IMR-90 (cell line): ENCODE data around the gene CBX5. TPM values are rescaled to one million over a fixed set of nuclear protein-coding genes. Genes with fewer than 3 reads are reported as not detected.

Source experiments
- ATAC-seq: fragments of 200-7000 bp; cut with Tn5 transposase; 2 replicates; pipeline ENCODE4 v1.9.1; 2020; ENCODE audit warnings: low read depth, mild to moderate bottlenecking, moderate library complexity
- BruUV-seq: library from RNA; stranded (reverse); fragments of 400-500 nt; replicated peaks from 2 replicates; lab custom pipeline; 2021; lab: Mats Ljungman, UMichigan
- CTCF ChIA-PET: fragments of 300-600 bp; formaldehyde crosslinking; extraction: SDS; loops from one replicate; lab custom pipeline; 2021; ENCODE audit warnings: antibody characterized with exemption; lab: Yijun Ruan, JAX
- POLR2A ChIA-PET: fragments of 300-600 bp; sonication (Branson Sonifier 250); formaldehyde crosslinking; loops from one replicate; lab custom pipeline; 2022; ENCODE audit warnings: antibody characterized with exemption; ENCODE audit not compliant: unreplicated experiment; lab: Charles Lee
- DNase-seq: peaks from one replicate; pipeline ENCODE4 v3.0.0; 2013
- H2AFZ ChIP-seq: replicated peaks from 2 replicates; pipeline ENCODE3; 2013; ENCODE audit warnings: low read length, mild to moderate bottlenecking; ENCODE audit not compliant: poor library complexity
- H2AK5ac ChIP-seq: 2 replicates; pipeline ENCODE4 v1.6.1; 2013; ENCODE audit warnings: low read depth, low read length, inconsistent platforms
- H2AK9ac ChIP-seq: replicated peaks from 2 replicates; pipeline ENCODE3; 2013; ENCODE audit warnings: mild to moderate bottlenecking, low read depth, low read length, moderate library complexity; ENCODE audit not compliant: poor library complexity
- H2BK120ac ChIP-seq: 2 replicates; pipeline ENCODE4 v1.6.1; 2013; ENCODE audit warnings: low read depth, low read length, inconsistent platforms
- H2BK15ac ChIP-seq: 3 replicates; pipeline ENCODE4 v1.6.1; 2013; ENCODE audit warnings: low read depth, low read length, inconsistent platforms
- H2BK20ac ChIP-seq: 2 replicates; pipeline ENCODE4 v1.6.1; 2013; ENCODE audit warnings: low read depth, mild to moderate bottlenecking, inconsistent platforms, low read length, moderate library complexity
- H2BK5ac ChIP-seq: 2 replicates; pipeline ENCODE4 v1.6.1; 2013; ENCODE audit warnings: mild to moderate bottlenecking, low read depth, low read length, inconsistent platforms; ENCODE audit not compliant: poor library complexity, severe bottlenecking
- H3K14ac ChIP-seq: replicated peaks from 2 replicates; pipeline ENCODE4 v1.6.1; 2013; ENCODE audit warnings: low read depth, low read length, inconsistent platforms
- H3K18ac ChIP-seq: 2 replicates; pipeline ENCODE4 v1.6.1; 2013; ENCODE audit warnings: low read depth, low read length, control low read depth
- H3K23ac ChIP-seq: 2 replicates; pipeline ENCODE4 v1.6.1; 2013; ENCODE audit warnings: low read depth, low read length, inconsistent platforms
- H3K27ac ChIP-seq: 2 replicates; pipeline ENCODE4 v1.5.1; 2013; ENCODE audit warnings: mild to moderate bottlenecking, control low read depth, low read length; ENCODE audit not compliant: insufficient read depth
- H3K27me3 ChIP-seq: 2 replicates; pipeline ENCODE4 v1.6.1; 2013; ENCODE audit warnings: low read length; ENCODE audit not compliant: control insufficient read depth, insufficient read depth
- H3K36me3 ChIP-seq: 2 replicates; pipeline ENCODE4 v1.6.1; 2013; ENCODE audit warnings: low read length, mixed read lengths; ENCODE audit not compliant: control insufficient read depth, insufficient read depth
- H3K4ac ChIP-seq: 2 replicates; pipeline ENCODE4 v1.6.1; 2013; ENCODE audit warnings: low read depth, low read length, inconsistent platforms
- H3K4me1 ChIP-seq: 2 replicates; pipeline ENCODE4 v1.6.1; 2013; ENCODE audit warnings: low read length, mixed read lengths; ENCODE audit not compliant: control insufficient read depth, insufficient read depth
- H3K4me2 ChIP-seq: 2 replicates; pipeline ENCODE4 v1.6.1; 2013; ENCODE audit warnings: low read depth, mild to moderate bottlenecking, control low read depth, low read length, moderate library complexity
- H3K4me3 ChIP-seq: 2 replicates; pipeline ENCODE4 v1.5.1; 2013; ENCODE audit warnings: low read depth, mild to moderate bottlenecking, control low read depth, low read length, moderate library complexity; ENCODE audit not compliant: insufficient read depth
- H3K56ac ChIP-seq: 2 replicates; pipeline ENCODE4 v1.6.1; 2013; ENCODE audit warnings: low read length, inconsistent platforms; ENCODE audit not compliant: insufficient read depth; ENCODE audit errors: extremely low read depth
- H3K79me1 ChIP-seq, 2 experiments: 2 replicates each; pipeline ENCODE4 v1.6.1; 2013; ENCODE audit warnings: low read length in 2 of 2, inconsistent platforms in 1 of 2, low read depth in 1 of 2
- H3K9ac ChIP-seq: 2 replicates; pipeline ENCODE4 v1.6.1; 2013; ENCODE audit warnings: low read depth, low read length, control low read depth
- H3K9me1 ChIP-seq: 2 replicates; pipeline ENCODE4 v1.6.1; 2013; ENCODE audit warnings: low read length, inconsistent platforms; ENCODE audit not compliant: insufficient read depth
- H3K9me3 ChIP-seq: 2 replicates; pipeline ENCODE4 v1.6.1; 2013; ENCODE audit warnings: low read length; ENCODE audit not compliant: control insufficient read depth, insufficient read depth
- H4K20me1 ChIP-seq: 2 replicates; pipeline ENCODE4 v1.6.1; 2013; ENCODE audit warnings: low read length, inconsistent platforms; ENCODE audit not compliant: insufficient read depth
- H4K5ac ChIP-seq: 2 replicates; pipeline ENCODE4 v1.6.1; 2013; ENCODE audit warnings: mild to moderate bottlenecking, low read depth, low read length, control low read depth
- H4K8ac ChIP-seq, 2 experiments: 2 replicates each; pipeline ENCODE4 v1.6.1; 2013; ENCODE audit warnings: low read depth in 2 of 2, low read length in 2 of 2, control low read depth in 1 of 2, inconsistent platforms in 1 of 2
- H4K91ac ChIP-seq: 2 replicates; pipeline ENCODE4 v1.6.1; 2013; ENCODE audit warnings: low read depth, low read length, inconsistent platforms; ENCODE audit not compliant: insufficient read depth
- FOS ChIP-seq: fragments of 150-350 bp; IDR thresholded peaks from 2 replicates; pipeline ENCODE4 v1.6.1; 2016; ENCODE audit warnings: low read depth, low read length
- MAFK ChIP-seq: IDR thresholded peaks from 2 replicates; pipeline ENCODE4 v1.6.1; 2012; ENCODE audit warnings: low read depth, low read length, improper control_type of control experiment
- SMC3 ChIP-seq: fragments of 150-350 bp; IDR thresholded peaks from 2 replicates; pipeline ENCODE4 v1.6.1; 2016; ENCODE audit warnings: low read depth, mild to moderate bottlenecking, antibody characterized with exemption, low read length, moderate library complexity
- WGBS, 2 experiments: methylation state at CpG; one replicate each; pipeline versions ENCODE4 v1.1.5 to v1.1.7; 2013; ENCODE audit warnings: missing lambda C conversion rate in 2 of 2; ENCODE audit not compliant: insufficient read length in 1 of 2; ENCODE audit errors: extremely low coverage in 2 of 2; 5-methylcytosine and 5-hydroxymethylcytosine counted together
- dilution Hi-C: fragments of 300-500 bp; cut with HindIII; formaldehyde crosslinking; loops from one replicate; pipeline ENCODE4 v1.14.3; 2018; ENCODE audit warnings: low sequenced_read_pairs; ENCODE audit not compliant: unreplicated experiment
- in situ Hi-C: fragments of 300-500 bp; cut with MboI; formaldehyde crosslinking; loops from 3 replicates; pipeline ENCODE4 v1.14.3; 2019; ENCODE audit warnings: low sequenced_read_pairs, inconsistent platforms, mixed read lengths
- intact Hi-C: fragments of 100-400 bp; cut with micrococcal nuclease; formaldehyde crosslinking; loops from 2 replicates; pipeline ENCODE4 v1.10.0; 2022
- polyA plus RNA-seq, 3 experiments: library from polyadenylated mRNA; depleted of rRNA; stranded (reverse); fragments of >200 nt; gene quantifications; 2 replicates each; pipeline ENCODE4 v1.2.3, GENCODE V29; 2012; ENCODE audit warnings: low replicate concordance in 1 of 3
- total RNA-seq: library from RNA; depleted of rRNA; stranded (reverse); fragments of >200 nt; gene quantifications from 2 replicates; pipeline ENCODE4 v1.2.3, GENCODE V29; 2012

CBX5 gene
- total and polyA plus RNA-seq, 2 of the 4 experiments (the other 2 are of a cell fraction): 18.0 to 40.9 TPM

DNA sequence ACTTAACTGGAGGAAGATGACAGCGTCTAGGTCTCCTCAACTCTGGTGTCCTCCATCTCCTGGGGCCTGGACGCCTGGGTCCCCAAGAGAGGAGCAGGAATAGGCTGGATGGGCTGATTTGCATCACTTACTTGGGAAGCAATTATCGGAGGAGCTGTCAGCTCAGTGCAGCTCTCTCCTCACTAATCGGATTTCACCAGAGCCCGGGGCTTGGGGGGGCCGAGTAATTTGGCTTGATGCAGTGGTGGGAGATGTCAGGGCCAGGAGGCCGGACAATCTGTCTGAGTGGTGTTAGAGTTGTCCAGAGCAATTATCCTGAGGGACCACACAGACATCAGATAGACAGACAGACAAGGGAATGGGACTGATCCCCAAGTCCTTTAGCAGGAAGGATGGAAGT is 86.5 kb downstream of the CBX5 start:
- Histone ChIP-seq H3K4me3 (no peak overlapping the region), H3K18ac (no peak overlapping the region), H3K23ac (no peak overlapping the region), H3K79me1 (peaks cover 0 to 3% of the 10 kb centered on the region in 2 experiments; a peak in 1 of 4 replicates), H3K56ac (no peak overlapping the region), H2AK9ac (no peak overlapping the region), H4K91ac (no peak overlapping the region), H3K14ac (no peak overlapping the region), H3K9ac (no peak overlapping the region), H2BK120ac (no peak overlapping the region), H3K27me3 (peaks cover 24% of the 10 kb centered on the region), H3K36me3 (no peaks in the 10 kb centered on the region), H2BK15ac (no peak overlapping the region), H4K8ac (no peak overlapping the region), H3K4ac (no peak overlapping the region), H4K5ac (no peak overlapping the region), H2AFZ (no peak overlapping the region), H2AK5ac (no peak overlapping the region), H4K20me1 (no peaks in the 10 kb centered on the region), H3K9me3 (no peaks in the 10 kb centered on the region), H3K4me1 (peaks cover 2% of the 10 kb centered on the region), H3K4me2 (no peak overlapping the region), H3K9me1 (no peaks in the 10 kb centered on the region; the same call in 1 of the 2 replicates), H2BK20ac (no peak overlapping the region), H2BK5ac (no peak overlapping the region), H3K27ac (no peak overlapping the region)
- BruUV-seq: no TSS peak
- ChIA-PET CTCF (interaction anchor here (0.7 to 3.4 kb wide), 5 partner anchors 8 to 188 kb away, joined by 3 to 24 read pairs (median 3); no protein-coding TSS in a partner anchor), POLR2A (no interaction called here)
- intact Hi-C loops (no loop called here), dilution Hi-C loops (no loop called here), in situ Hi-C loops (loop anchor here (5.0 to 10.0 kb wide), 2 partner anchors 186 to 489 kb away; partner anchors contain the start of gene HOXC8)
- ATAC-seq: no peak
- DNase-seq: no peak
- TF ChIP-seq MAFK (no peak), SMC3 (no peak), FOS (no peak)
- 40% methylated on average over 1 of the region's 7 CpGs; no CpG with 5 or more reads in 1 of the 2 experiments for WGBS, 2 experiments
